Sigmoid colon (tissue), 4 donors: ENCODE results near the gene FGGY.

Experiments
- EP300 ChIP-seq, 4 donors: sonication (generic); formaldehyde crosslinking; IDR thresholded peaks; one replicate each; pipeline ENCODE4 v1.6.1; 2017; ENCODE audit warnings: antibody characterized with exemption in 4 of 4
- POLR2A ChIP-seq, 2 donors: fragments of 450-650 bp; IDR thresholded peaks; one replicate each; pipeline ENCODE4 v1.6.1; 2016; ENCODE audit warnings: antibody characterized with exemption in 2 of 2, mild to moderate bottlenecking in 2 of 2, moderate library complexity in 2 of 2
- POLR2AphosphoS5 ChIP-seq, 4 donors: sonication (generic); formaldehyde crosslinking; IDR thresholded peaks; one replicate each; pipeline ENCODE4 v1.6.1; 2017; ENCODE audit warnings: antibody characterized with exemption in 4 of 4
- TF ChIP-seq, protein P1 (sequence below), 4 experiments: fragments of 450-650 bp in 3 of 4; fragments of 200-600 bp in 1 of 4; IDR thresholded peaks; one replicate each; pipeline ENCODE4 v1.5.1; 2016 to 2019; ENCODE audit warnings: antibody characterized with exemption in 4 of 4, mild to moderate bottlenecking in 3 of 4, moderate library complexity in 2 of 4

- TF ChIP-seq, protein P1, sequence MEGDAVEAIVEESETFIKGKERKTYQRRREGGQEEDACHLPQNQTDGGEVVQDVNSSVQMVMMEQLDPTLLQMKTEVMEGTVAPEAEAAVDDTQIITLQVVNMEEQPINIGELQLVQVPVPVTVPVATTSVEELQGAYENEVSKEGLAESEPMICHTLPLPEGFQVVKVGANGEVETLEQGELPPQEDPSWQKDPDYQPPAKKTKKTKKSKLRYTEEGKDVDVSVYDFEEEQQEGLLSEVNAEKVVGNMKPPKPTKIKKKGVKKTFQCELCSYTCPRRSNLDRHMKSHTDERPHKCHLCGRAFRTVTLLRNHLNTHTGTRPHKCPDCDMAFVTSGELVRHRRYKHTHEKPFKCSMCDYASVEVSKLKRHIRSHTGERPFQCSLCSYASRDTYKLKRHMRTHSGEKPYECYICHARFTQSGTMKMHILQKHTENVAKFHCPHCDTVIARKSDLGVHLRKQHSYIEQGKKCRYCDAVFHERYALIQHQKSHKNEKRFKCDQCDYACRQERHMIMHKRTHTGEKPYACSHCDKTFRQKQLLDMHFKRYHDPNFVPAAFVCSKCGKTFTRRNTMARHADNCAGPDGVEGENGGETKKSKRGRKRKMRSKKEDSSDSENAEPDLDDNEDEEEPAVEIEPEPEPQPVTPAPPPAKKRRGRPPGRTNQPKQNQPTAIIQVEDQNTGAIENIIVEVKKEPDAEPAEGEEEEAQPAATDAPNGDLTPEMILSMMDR (IDR thresholded peaks at IDR 0.05), result no peak
- no peak for TF ChIP-seq POLR2AphosphoS5 (IDR thresholded peaks at IDR 0.05)
- TF ChIP-seq POLR2A (IDR thresholded peaks at IDR 0.05), result no peak
- no peak for TF ChIP-seq EP300 (IDR thresholded peaks at IDR 0.05)
Observed at GRCh38 chr1:59557549-59557885, 260.6 kb downstream of the FGGY start.
